Caco-2 (cell line): Measurements from ENCODE around the gene AK5. TPM values are rescaled to one million over a fixed set of nuclear protein-coding genes. Genes with fewer than 3 reads are reported as not detected.

Experiments used
- BruUV-seq: library from RNA; stranded (reverse); fragments of 400-500 nt; replicated peaks from 2 replicates; lab custom pipeline; 2021; lab: Mats Ljungman, UMichigan
- CTCF ChIA-PET: fragments of 300-600 bp; sonication (Branson Sonifier 250); formaldehyde crosslinking; loops from one replicate; lab custom pipeline; 2022; ENCODE audit warnings: antibody characterized with exemption; lab: Charles Lee
- POLR2A ChIA-PET: fragments of 300-600 bp; sonication (Branson Sonifier 250); formaldehyde crosslinking; loops from one replicate; lab custom pipeline; 2022; ENCODE audit warnings: antibody characterized with exemption; lab: Charles Lee
- DNase-seq, 2 experiments: peaks; one replicate each; pipeline versions ENCODE4 v3.0.0 to v3.0.0-alpha.2; 2020 to 2022
- H3K27me3 ChIP-seq: replicated peaks from 2 replicates; pipeline ENCODE4 v1.6.0; 2011; ENCODE audit warnings: low read length; ENCODE audit not compliant: control insufficient read depth, insufficient read depth
- H3K36me3 ChIP-seq: 2 replicates; pipeline ENCODE4 v1.5.1; 2011; ENCODE audit warnings: low read length; ENCODE audit not compliant: control insufficient read depth, insufficient read depth
- H3K4me1 ChIP-seq: fragments of 250-450 bp; sonication (Bioruptor Pico); 2 replicates; pipeline ENCODE4 v1.5.1; 2020; ENCODE audit warnings: mild to moderate bottlenecking
- H3K4me3 ChIP-seq: 2 replicates; pipeline ENCODE4 v1.5.1; 2011; ENCODE audit warnings: low read depth, mild to moderate bottlenecking, control low read depth, low read length
- H3K9me3 ChIP-seq: fragments of 250-450 bp; sonication (Bioruptor Pico); 2 replicates; pipeline ENCODE4 v1.5.1; 2020; ENCODE audit warnings: mild to moderate bottlenecking, moderate library complexity
- H3K27ac Mint-ChIP-seq: one replicate; pipeline ENCODE4 v1.8.0; 2022; ENCODE audit warnings: mixed read lengths; ENCODE audit not compliant: unreplicated experiment
- H3K27me3 Mint-ChIP-seq: one replicate; pipeline ENCODE4 v1.8.0; 2022; ENCODE audit warnings: mixed read lengths; ENCODE audit not compliant: insufficient read depth, unreplicated experiment
- H3K36me3 Mint-ChIP-seq: one replicate; pipeline ENCODE4 v1.8.0; 2022; ENCODE audit warnings: mild to moderate bottlenecking, mixed read lengths; ENCODE audit not compliant: insufficient read depth, unreplicated experiment
- H3K4me1 Mint-ChIP-seq: one replicate; pipeline ENCODE4 v1.8.0; 2022; ENCODE audit warnings: low read depth, mixed read lengths; ENCODE audit not compliant: unreplicated experiment
- H3K4me3 Mint-ChIP-seq: one replicate; pipeline ENCODE4 v1.8.0; 2022; ENCODE audit warnings: mild to moderate bottlenecking, moderate library complexity, mixed read lengths; ENCODE audit not compliant: unreplicated experiment
- H3K9me3 Mint-ChIP-seq: one replicate; pipeline ENCODE4 v1.8.0; 2022; ENCODE audit warnings: mixed read lengths; ENCODE audit not compliant: unreplicated experiment
- intact Hi-C: fragments of 100-400 bp; cut with micrococcal nuclease; formaldehyde crosslinking; loops from one replicate; pipeline ENCODE4 v1.10.0; 2022; ENCODE audit not compliant: unreplicated experiment
- total RNA-seq: library from RNA; stranded (reverse); gene quantifications from 2 replicates; pipeline ENCODE4 v1.2.3, GENCODE V29; 2022
- TF ChIP-seq, protein P1 (sequence below), 2 experiments: fragments of 200-600 bp in 1 of 2; IDR thresholded peaks; 1 replicate in 1 of 2; 2 replicates in 1 of 2; pipeline versions ENCODE4 v1.5.1 to v1.8.0; 2011 to 2022; ENCODE audit warnings: antibody characterized with exemption in 1 of 2, control low read depth in 1 of 2, inconsistent platforms in 1 of 2, low read depth in 1 of 2, low read length in 1 of 2, mild to moderate bottlenecking in 1 of 2, moderate library complexity in 1 of 2; ENCODE audit not compliant: insufficient read depth in 1 of 2, severe bottlenecking in 1 of 2, unreplicated experiment in 1 of 2

Gene AK5
- total RNA-seq, 1 experiment from 2014 or later = not detected

DNA sequence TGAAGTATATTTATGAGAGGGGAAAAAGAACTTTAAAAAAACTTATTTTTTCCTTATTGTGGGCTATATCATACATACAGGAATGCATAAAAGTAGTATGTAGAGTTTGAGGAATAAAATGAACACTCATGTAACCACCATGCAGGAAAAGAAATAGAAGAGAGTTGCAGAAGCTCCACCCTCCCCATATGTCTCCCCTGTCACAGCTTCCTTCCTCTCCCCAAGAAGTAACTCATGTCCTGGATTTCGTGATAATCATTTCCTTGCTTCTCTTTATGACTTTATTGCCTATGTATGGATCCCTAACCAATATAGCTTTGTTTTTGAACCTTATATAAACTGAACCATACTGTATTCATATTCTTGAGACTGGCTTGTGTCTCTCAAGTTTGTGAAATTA, 274.2 kb downstream of the AK5 start:
- no peaks in the 10 kb centered on the region for H3K4me1 ChIP-seq
- Mint-ChIP-seq H3K36me3 (peaks cover 13% of the 10 kb centered on the region), H3K9me3 (no peaks in the 10 kb centered on the region), H3K27ac (no peak overlapping the region), H3K4me3 (no peak overlapping the region), H3K4me1 (no peaks in the 10 kb centered on the region), H3K27me3 (no peaks in the 10 kb centered on the region)
- DNase-seq = no peak
- ChIA-PET CTCF (no interaction called here), POLR2A (no interaction called here)
- no peaks in the 10 kb centered on the region for H3K9me3 ChIP-seq
- no TSS peak for BruUV-seq
- no peak overlapping the region for H3K4me3 ChIP-seq
- H3K36me3 ChIP-seq = no peaks in the 10 kb centered on the region
- intact Hi-C loops = no loop called here
- TF ChIP-seq, protein P1, sequence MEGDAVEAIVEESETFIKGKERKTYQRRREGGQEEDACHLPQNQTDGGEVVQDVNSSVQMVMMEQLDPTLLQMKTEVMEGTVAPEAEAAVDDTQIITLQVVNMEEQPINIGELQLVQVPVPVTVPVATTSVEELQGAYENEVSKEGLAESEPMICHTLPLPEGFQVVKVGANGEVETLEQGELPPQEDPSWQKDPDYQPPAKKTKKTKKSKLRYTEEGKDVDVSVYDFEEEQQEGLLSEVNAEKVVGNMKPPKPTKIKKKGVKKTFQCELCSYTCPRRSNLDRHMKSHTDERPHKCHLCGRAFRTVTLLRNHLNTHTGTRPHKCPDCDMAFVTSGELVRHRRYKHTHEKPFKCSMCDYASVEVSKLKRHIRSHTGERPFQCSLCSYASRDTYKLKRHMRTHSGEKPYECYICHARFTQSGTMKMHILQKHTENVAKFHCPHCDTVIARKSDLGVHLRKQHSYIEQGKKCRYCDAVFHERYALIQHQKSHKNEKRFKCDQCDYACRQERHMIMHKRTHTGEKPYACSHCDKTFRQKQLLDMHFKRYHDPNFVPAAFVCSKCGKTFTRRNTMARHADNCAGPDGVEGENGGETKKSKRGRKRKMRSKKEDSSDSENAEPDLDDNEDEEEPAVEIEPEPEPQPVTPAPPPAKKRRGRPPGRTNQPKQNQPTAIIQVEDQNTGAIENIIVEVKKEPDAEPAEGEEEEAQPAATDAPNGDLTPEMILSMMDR (IDR thresholded peaks at IDR 0.05; ENCODE audit: insufficient read depth in 1 of 2, low read depth in 1 of 2, low read length in 1 of 2, severe bottlenecking in 1 of 2, unreplicated experiment in 1 of 2) = no peak
- no peaks in the 10 kb centered on the region for H3K27me3 ChIP-seq

DNA sequence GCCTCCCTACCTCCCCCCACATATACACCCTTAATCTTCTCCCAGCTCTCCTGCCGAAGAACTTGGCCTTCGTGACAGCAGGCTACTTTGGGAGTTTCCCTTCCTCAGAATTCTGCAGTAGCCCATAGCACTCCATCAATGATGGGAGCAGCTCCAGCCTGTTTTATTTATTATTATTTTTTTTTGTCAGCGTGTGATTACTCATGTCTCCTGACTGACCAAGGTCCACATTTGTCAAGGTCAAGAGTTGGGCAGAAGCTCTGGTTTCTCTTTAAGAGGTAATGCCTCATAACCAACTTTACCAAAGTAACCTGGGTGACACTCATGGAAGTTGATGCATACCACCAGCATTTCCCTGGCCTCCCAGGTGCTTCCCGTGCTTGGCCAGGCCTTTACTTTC, 275.2 kb downstream of the AK5 start:
- Histone ChIP-seq H3K36me3 (no peaks in the 10 kb centered on the region), H3K4me1 (no peaks in the 10 kb centered on the region), H3K27me3 (no peaks in the 10 kb centered on the region), H3K9me3 (no peaks in the 10 kb centered on the region), H3K4me3 (no peak overlapping the region)
- no peak for DNase-seq
- intact Hi-C loops = no loop called here
- Mint-ChIP-seq H3K4me3 (no peak overlapping the region), H3K27me3 (no peaks in the 10 kb centered on the region), H3K9me3 (no peaks in the 10 kb centered on the region), H3K27ac (no peak overlapping the region), H3K36me3 (peaks cover 13% of the 10 kb centered on the region), H3K4me1 (no peaks in the 10 kb centered on the region)
- ChIA-PET CTCF (no interaction called here), POLR2A (no interaction called here)
- BruUV-seq = no TSS peak
- TF ChIP-seq, protein P1 (IDR thresholded peaks at IDR 0.05; ENCODE audit: insufficient read depth in 1 of 2, low read depth in 1 of 2, low read length in 1 of 2, severe bottlenecking in 1 of 2, unreplicated experiment in 1 of 2) = no peak

DNA sequence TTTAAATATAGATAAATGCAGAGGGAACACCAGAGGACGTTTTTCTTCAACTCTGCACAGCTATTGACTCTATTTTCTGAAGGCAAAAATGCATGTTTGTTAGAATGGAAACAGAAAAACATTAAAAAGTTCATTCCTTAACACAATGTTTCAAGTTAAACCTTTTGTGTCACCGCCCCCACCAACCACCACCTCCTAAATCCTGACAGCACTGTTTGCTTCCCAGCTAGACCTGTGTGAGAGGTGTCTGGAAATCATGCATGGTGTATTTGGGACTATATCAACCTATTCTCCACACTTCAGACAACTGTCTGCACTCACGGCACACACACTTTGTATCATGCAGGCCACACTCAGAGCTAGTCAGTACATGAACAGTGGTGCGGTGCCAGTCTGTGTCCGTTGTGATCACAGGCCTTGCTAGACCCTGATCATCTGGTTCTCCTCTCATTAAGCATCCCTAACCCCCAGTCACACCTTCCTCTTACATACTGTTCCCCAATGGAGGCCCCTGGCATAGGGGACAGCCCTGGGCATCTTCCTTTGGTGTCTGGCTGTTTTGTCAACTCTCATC, 276.9 kb downstream of the AK5 start:
- no peaks in the 10 kb centered on the region for H3K27me3 Mint-ChIP-seq
- CTCF ChIA-PET = no interaction called here

More for the DNA sequence above, 276.9 kb downstream of the AK5 start:
- H3K9me3 Mint-ChIP-seq = no peaks in the 10 kb centered on the region
- no peak for DNase-seq
- no TSS peak for BruUV-seq
- no peak overlapping the region for H3K27ac Mint-ChIP-seq
- no peaks in the 10 kb centered on the region for H3K9me3 ChIP-seq
- intact Hi-C loops = no loop called here
- H3K27me3 ChIP-seq = no peaks in the 10 kb centered on the region
- H3K4me1 Mint-ChIP-seq = no peaks in the 10 kb centered on the region
- H3K36me3 ChIP-seq = no peaks in the 10 kb centered on the region
- H3K4me3 Mint-ChIP-seq = no peak overlapping the region
- POLR2A ChIA-PET = no interaction called here
- TF ChIP-seq, protein P1 (IDR thresholded peaks at IDR 0.05; ENCODE audit: insufficient read depth in 1 of 2, low read depth in 1 of 2, low read length in 1 of 2, severe bottlenecking in 1 of 2, unreplicated experiment in 1 of 2) = no peak
- H3K4me3 ChIP-seq = no peak overlapping the region
- no peaks in the 10 kb centered on the region for H3K4me1 ChIP-seq
- H3K36me3 Mint-ChIP-seq = peaks cover 7% of the 10 kb centered on the region
